HG03432 (cell line): Measurements from ENCODE around the gene LRRC8A.
A peak's percentile ranks its signal among the peaks of the same experiment; 100 is the strongest.
"Not testable (repeated sequence)": the region's sequence is repeated elsewhere in the genome, so short reads cannot be mapped to it uniquely, and the experiment has no call there.

Experiments used
- ATAC-seq: cut with Tn5 transposase; IDR thresholded peaks from one replicate; pipeline ENCODE4 v1.9.1; 2021; ENCODE audit warnings: mild to moderate bottlenecking, moderate library complexity; ENCODE audit not compliant: unreplicated experiment

LRRC8A gene

GRCh38 chr9:128863647-128864046 lies 18.3 kb upstream of the LRRC8A start:
- peak; percentile 57 for ATAC-seq

DNA sequence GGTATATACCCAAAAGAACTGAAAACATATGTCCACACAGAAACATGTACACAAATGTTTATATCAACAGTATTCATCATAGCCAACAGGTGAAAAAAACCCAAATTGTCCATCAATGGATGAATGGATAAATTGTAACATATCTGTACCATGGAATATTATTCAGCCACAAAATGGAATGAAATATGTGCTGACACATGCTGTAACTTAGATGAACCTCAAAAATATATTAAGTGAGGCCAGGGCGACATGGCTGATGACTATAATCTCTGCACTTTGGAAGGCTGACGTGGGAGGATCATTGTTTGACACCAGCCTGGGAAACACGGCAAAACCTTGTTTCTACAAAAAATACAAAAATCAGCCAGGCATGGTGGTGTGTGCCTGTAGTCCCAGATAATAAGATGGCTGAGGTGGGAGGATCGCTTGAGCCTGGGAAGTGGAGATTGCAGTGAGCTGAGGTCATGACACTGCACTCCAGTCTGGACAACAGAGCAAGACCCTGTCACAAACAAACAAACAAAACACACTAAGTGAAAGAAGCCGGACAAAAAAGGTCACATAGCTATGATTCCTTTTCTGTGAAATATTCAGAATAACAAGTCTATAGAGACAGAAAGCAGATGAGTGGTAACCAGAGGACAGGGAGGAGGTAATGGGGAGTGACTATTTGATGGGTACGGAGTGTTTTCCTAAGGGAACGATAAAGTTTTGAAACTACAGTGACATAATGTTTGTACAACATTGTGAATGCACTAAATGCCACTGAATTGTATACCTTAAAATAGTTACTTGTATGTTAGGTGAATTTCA lies 11.6 kb upstream of the LRRC8A start:
- ATAC-seq = no peak

DNA sequence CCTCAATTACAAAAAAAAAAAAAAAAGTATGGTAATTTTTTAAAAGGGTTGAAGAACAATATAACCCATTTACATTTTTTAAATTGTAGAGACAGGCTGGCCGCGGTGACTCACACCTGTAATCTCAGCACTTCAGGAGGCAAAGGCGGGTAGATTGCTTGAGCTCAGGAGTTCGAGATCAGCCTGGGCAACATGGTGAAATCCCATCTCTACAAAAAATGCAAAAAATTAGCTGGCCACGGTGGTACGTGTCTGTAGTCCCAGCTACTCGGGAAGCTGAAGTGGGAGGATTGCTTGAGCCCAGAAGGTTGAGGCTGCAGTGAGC lies 11.0 kb upstream of the LRRC8A start:
- not testable (repeated sequence) for ATAC-seq

DNA sequence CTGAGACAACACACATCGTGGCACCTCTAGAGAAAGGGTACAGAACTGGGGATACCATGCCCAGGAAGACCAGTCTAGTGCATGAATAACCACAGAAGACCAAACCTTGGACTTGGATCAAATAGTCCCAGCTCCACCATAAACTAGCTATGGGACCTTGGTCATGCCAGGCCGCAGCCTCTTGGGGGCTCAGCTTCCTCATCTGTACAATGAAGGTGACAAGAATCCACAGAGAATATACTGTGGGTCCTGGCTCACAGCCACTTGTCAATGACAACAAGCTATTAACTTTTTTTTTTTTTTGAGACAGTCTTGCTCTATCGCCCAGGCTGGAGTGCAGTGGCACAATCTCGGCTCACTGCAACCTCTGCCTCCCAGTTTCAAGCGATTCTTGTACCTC lies 4.1 kb upstream of the LRRC8A start:
- ATAC-seq = no peak

DNA sequence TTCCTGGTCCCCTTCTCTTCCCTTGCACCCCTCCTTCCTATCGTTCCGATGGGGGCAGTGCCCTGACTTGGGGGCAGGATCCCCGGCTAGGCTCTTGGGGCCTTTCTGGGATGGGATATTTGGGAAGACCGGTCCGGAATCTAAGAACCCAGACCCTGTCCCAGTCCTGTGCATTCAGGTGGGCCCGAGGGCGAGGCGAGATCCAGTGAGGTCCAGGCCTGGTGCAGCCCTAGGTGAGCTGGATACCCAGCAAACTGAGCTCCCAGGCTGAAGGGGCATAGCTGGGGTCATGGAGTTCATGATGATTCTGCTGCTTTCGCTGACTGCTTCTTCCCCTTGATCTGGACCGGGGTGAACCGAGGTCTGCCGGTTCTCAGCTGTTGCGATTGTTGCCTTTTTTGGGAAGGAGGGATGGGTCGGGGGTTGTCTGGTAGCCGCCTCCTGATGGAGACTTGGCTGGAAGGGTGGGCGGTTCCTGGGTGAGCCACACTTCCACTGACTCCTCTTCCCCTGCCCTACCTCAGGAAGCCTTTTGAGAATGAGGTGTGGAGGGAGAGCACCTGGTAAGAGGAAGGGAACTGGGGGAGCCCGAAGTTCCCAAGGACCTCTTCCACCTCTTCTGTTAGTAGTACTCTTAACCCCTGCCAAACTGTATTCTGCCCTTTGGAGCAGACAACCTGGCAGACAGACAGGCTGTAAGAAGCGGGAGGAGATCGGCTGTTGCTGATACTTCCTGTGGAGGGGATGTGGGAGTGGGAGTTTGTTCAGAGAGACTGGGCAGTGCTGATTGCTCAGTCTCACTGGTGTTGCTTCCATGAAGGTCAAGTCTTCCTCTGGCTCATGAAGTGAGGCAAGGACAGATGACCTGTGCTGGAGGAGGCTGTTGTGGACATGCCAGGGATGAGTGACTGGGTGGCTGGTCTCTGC lies 1.0 kb downstream of the LRRC8A start:
- ATAC-seq = no peak

DNA sequence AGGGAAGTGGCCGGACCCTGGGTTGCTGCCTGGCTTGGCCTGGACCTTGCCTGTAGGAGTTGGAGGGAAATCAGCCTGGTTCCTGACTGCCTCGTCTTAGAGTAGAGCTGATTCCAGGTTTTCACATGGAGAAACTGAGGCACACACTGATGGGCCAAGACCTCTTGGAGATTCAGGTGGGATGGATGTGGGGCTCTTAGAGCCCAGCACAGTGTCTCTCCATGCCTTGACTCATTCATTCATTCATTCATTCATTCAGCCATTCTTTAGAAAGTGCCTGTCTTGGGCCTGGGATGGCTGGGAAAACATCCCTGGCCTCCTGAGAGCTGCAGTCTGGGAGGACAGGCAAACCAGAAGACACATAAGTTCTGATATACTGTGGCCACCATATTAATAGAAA lies 2.2 kb downstream of the LRRC8A start:
- ATAC-seq = no peak

GRCh38 chr9:128885376-128885775 lies 3.4 kb downstream of the LRRC8A start:
- ATAC-seq = no peak

DNA sequence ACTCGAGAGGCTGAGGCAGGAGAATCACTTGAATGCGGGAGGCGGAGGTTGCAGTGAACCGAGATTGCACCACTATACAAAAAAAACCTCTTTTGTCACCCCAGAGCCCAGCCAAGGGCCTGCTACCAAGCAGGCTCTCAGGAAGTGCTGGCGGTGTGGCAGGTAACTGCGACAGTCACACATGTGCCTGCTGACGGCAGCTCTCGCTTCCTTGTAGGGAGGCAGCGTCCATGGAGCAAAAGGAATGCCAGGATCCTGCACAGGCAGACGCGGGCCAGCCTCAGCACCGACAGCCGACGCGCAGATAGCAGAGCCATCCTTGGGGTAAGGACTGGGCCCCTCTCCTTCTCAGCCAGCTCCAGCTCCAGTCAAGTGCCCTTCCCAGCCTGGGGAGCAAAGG lies 3.9 kb downstream of the LRRC8A start:
- no peak for ATAC-seq

- ATAC-seq = no peak
Measured at GRCh38 chr9:128886211-128886891, 4.4 kb downstream of the LRRC8A start.

GRCh38 chr9:128887049-128887448 lies 5.1 kb downstream of the LRRC8A start:
- ATAC-seq = no peak

DNA sequence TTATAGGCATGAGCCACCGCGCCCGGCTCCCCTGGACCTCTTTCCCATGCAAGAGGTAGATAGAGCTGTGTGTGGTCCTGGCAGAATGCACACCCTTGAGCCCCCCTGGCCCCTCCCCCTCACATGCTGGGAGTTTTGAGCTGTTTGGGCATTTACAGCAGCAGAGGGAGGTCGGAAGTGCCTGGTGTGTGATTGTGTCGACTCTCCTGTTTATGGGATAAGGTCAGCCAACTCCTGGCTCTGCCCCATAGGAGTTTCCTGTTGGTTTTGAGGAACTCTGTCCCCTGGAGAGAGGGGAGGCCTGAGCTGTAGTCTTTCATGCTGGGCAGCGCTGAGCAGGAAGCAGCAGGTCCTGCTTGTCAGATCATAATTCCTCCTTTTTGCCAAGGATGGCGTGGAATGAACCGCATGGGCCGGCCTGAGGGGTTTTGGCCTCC lies 6.0 kb downstream of the LRRC8A start:
- ATAC-seq = no peak

- ATAC-seq = no peak
Measured at GRCh38 chr9:128891321-128892220, 9.6 kb downstream of the LRRC8A start.

DNA sequence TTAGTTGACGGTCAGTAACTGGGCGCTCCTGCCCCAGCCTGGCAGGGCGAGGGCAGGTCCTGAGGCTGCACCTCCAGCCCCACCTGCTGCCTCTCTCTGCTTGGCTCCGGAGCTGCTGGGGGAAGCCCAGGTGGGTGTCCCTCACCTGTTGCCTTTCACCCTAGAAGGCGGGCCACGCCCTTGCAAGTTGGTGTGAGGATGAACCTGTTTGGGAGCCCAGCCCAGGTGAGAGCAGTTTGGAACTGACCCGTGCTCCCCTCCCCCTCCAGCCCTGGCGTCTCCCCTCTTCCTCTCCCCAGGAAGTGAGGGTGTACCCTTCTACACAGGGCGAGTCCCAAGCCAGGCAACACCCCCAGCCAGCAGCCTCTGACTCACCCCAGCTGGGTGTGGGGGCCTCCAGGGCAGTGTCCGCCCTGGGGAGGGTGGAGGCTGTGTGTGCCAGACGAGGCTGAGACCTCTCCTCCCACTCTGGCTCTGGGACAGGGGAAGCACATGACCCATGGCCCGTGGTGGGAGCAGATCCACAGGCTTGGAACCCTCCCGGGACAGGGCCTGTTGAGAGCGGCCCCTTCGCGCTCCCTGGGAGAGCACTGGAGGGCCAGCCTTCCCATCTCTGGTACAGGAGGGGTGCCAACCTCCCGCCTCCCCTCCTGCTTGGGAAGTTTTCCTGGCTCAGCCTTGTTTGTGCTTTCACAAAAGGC lies 10.4 kb downstream of the LRRC8A start:
- no peak for ATAC-seq

- ATAC-seq = no peak
Measured at GRCh38 chr9:128893354-128893753, 11.4 kb downstream of the LRRC8A start.

DNA sequence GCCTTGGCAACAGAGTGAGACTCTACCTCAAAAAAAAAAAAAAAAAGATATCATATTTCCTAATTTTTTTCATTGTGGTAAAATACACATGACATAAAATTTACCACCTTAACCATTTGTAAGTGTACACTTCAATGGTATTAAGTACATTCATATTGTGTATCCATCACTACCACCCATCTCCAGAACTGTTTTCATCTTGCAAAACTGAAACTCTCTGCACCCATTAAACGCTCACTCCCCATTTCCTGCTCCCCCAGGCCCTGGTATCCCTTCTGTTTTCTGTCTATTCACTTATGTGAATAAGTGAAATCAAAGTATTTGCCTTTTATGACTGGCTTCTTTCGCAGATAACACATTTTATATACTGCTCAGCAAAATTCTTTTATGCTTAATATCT lies 12.8 kb downstream of the LRRC8A start:
- ATAC-seq = no peak

DNA sequence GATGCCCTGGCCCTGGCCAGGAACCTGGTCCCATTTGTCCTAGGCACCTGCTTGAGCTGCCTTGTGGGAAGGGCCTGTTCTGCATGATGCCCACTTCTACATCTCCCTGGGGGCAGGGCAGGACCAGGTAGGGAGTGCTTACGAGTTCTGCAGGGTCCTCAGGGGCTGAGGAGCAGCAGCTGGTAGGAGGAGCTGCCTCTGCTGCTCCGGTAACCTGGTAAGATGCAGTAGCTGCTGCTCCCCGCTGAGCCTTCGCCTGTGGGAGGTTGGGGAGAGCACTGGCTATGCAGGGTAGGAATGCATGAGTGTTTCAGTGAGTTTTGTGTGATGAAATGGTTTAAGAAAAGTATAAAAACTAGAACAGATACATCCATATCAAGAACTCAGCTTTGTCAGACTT lies 13.6 kb downstream of the LRRC8A start:
- ATAC-seq = no peak

- ATAC-seq = no peak
Measured at GRCh38 chr9:128898382-128898781, 16.4 kb downstream of the LRRC8A start.

DNA sequence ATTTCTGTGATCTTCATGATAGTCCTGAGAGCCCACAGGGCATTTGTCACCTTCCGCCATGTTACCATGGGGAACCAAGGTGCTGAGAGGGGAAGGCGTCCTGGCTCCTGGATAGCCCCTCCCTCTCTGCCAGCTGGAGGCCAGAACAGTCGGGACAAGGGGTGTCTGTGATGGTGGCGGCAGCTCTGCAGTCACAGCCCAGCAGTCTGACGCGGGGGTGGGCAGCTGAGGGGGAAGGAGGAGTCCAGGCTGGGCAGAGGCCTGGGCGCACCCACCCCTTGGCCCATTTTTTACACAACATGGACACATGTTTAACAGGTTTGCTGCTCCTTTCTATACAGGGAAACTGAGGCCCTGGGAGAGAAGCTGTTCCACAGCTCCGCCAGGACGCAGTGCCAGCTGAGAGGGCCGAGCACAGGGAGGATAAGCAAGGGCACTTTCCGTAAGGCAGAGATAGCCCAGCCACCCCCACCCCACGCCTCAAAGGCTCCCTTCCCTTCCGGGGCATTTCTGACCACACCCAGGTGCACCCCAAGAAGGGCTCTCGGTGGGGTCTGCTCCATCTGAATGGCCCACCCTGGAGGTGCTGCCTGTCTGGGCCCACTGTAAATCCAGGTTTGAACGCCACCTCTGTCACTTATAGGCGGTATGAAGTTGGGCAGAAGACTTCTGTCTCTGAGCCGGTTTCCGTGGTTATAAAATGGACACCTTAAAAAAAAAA lies 17.1 kb downstream of the LRRC8A start:
- ATAC-seq = no peak
